Measurements from ENCODE around the gene RNU1-2.
"Not testable (repeated sequence)": the region's sequence is repeated elsewhere in the genome, so short reads cannot be mapped to it uniquely, and the experiment has no call there.

RNU1-2 gene

DNA sequence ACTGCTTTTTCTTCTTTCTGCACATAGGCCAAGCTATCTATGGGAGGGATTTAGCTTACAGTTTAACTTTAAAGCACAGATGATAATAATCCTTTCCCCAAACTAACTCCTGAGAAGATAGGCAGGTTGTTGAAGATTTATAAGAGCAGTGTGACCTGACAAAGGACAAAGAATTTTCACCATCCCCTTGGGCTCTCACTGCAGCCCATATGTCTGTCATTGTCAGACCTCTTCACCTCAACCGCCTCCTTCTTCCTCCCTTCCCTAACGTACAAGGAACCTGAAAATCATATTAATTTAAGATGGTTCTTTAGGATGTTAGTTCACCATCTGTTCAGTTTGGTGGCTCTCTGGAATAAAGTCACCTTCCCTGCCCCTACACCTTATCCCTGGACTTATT lies 5.0 kb downstream of the RNU1-2 start:
- Mint-ChIP-seq H3K4me3 (no peak overlapping the region), H3K27me3 (no peaks in the 10 kb centered on the region), H3K9me3 (no peaks in the 10 kb centered on the region), H3K36me3 (no peaks in the 10 kb centered on the region), H3K27ac (peak overlapping the region; percentile 15), H3K4me1 (peaks cover 57% of the 10 kb centered on the region)

DNA sequence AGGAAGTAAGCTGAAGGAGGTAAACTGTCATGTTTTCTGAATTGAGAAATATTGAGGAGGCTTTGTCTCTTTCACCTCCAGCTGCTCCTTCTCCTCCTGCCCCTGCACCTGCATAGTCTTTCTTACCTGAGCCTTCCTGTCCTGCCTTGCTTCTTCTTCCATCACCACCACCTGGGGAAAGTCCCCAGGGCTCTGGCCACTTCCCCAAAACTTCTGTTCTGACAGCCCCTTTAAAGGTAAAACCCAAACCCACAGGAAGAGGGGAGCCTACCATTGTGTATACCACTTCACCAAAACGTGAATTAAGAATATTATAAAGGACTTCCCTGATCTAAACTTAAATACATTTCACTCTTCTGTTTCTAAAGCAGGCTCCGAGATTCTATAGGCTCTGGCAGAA lies 5.6 kb downstream of the RNU1-2 start:
- Mint-ChIP-seq H3K27ac (peak overlapping the region; percentile 93), H3K4me3 (peak overlapping the region; percentile 9), H3K4me1 (peaks cover 57% of the 10 kb centered on the region)
- H3K36me3 Mint-ChIP-seq, H3K27me3 Mint-ChIP-seq, H3K9me3 Mint-ChIP-seq: not testable (repeated sequence)

DNA sequence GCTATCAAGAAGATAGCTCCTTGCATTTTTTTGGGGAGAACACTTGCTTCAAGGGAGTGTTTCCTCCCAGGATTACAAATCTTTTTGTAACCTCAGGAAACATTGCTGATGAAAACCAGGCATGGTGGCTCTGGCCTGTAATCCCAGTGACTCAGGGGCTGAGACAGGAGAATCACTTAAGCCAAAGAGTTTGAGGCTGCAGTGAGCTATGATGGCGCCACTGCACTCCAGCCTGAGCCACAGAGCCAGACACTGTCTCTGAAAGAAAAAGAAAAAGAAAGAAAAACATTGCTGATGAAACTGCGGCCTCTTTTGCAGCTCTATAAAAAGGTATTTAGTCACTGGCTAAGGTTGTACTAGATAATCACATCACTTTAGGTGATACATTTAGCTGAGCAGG lies 7.3 kb downstream of the RNU1-2 start:
- no peaks in the 10 kb centered on the region for H3K27me3 Mint-ChIP-seq
- peaks cover 48% of the 10 kb centered on the region for H3K4me1 Mint-ChIP-seq
- no peak overlapping the region for H3K4me3 Mint-ChIP-seq
- no peak overlapping the region for H3K27ac Mint-ChIP-seq
- H3K9me3 Mint-ChIP-seq = no peaks in the 10 kb centered on the region
- H3K36me3 Mint-ChIP-seq = peaks cover 2% of the 10 kb centered on the region

DNA sequence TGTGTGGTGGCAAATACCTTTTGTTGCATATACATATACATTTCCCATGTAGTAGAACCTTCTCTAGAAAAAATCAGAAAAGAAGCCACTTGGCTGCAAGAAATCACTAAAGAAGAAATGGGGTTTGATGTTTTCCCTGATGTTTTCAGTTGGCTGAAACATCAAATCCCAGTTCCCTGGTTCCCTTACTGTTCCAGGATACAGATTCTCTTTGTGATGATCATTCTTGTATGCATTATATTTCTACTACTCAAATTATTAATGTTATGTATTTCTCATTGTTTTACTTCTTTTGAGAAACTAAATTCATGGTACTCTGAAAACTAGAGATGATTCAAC lies 7.6 kb downstream of the RNU1-2 start:
- no peak overlapping the region for H3K27ac Mint-ChIP-seq
- no peaks in the 10 kb centered on the region for H3K9me3 Mint-ChIP-seq
- H3K4me3 Mint-ChIP-seq = no peak overlapping the region
- no peaks in the 10 kb centered on the region for H3K27me3 Mint-ChIP-seq
- peaks cover 45% of the 10 kb centered on the region for H3K4me1 Mint-ChIP-seq
- peaks cover 2% of the 10 kb centered on the region for H3K36me3 Mint-ChIP-seq

DNA sequence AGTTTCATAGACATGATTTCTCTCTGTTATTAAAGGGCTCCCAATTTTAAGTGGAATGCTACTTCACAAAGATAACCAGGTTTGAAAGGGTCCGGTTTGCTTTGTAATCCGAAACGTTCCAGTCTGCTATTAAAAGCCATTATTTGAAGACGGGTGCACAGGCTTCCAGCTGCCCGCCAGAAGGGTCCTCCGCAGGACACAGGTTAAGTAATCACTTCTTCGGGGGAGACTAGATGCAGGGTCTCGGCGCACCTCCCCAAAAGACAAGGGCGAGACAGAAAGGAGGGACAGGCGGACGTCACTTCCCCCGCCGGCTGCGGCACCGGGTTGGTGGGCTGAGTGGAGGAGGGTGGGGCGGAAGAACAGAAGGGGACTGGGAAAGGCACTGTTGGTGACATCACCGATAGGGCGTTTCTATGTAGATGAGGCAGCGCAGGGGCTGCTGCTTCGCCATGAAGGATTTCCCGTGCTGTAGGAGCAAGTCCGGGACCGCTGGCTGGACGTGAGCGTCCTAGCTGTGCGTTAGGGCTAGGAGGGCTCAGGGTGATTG lies 8.9 kb downstream of the RNU1-2 start:
- Mint-ChIP-seq H3K4me1 (peaks cover 41% of the 10 kb centered on the region), H3K36me3 (peaks cover 2% of the 10 kb centered on the region), H3K9me3 (no peaks in the 10 kb centered on the region), H3K27me3 (no peaks in the 10 kb centered on the region), H3K4me3 (no peak overlapping the region), H3K27ac (no peak overlapping the region)

DNA sequence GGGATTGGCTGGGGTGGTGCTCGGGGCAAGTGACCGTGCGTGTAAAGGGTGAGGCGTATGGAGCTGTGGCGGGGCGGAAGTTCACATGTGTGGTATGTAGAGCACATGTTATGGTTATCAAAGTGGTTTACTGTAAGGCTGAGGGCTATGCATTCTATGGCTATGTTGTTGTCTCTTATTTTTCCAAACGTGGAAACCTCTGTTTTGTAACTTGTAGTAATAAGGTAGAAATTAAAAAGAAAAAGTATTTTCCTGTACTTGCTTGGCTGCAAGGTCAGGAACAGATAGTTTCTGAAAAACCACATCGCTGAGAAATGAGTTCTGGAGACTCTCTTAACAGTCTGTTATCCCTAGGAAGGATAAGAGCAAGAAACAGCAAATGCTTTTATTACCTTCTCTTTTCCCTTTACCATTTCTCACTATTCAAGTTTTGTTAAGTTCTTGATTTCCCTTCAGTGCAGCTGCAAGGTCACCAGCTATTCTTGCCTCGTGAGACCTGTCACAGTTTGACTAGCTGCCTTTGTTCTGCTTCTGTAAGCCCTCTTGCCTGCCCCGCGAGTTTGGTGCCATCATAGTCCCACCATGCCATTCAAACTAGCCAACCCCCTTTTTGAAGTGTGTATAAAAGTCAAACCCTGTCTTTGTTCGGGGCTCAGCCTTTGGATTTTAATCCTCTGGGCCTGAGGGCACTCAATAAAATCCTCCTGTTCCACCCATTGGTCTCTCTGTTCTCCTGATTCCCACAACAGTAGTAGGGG lies 9.5 kb downstream of the RNU1-2 start:
- Mint-ChIP-seq H3K27me3 (no peaks in the 10 kb centered on the region), H3K9me3 (no peaks in the 10 kb centered on the region), H3K4me1 (peaks cover 45% of the 10 kb centered on the region), H3K36me3 (peaks cover 2% of the 10 kb centered on the region), H3K4me3 (no peak overlapping the region), H3K27ac (no peak overlapping the region)

DNA sequence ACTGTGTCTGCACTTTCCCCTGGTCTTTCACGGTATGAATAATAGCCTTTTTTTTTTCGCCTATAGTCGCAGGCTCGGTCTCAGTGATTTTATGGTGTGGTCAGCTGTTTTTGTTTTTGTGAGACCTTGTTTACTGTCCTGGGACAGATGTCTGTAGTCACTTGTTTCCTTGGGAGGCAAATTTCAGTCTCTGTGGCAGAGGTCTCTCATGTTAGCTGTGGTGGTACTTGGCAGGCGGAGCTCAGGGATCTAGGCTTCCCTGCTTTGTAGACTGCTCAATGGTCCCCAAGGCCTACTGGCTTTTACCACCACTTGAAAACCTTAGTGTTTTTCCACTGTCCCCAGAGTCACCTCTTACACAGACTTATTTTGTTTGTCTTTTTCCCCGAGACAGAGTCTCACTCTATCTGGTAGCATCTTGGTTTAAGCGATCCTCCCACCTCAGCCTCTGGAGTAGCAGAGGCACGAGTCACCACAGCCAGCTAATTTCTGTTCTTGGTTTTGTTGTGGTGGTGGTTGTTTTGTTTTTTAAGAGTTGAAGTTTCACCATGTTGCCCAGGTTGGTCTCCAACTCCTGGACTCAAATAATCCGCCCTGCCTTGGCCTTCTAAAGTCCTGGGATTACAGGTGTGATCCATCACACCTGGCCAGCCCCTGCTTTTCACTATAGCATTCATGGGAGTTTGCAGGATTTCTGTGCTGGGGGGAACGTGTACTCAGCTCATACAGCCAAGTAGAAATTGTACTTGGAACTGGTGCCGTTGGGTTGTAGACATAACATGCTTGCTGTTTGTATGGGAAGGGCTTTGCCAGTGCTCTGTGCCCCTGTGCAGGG lies 10.3 kb downstream of the RNU1-2 start:
- Mint-ChIP-seq H3K27me3 (no peaks in the 10 kb centered on the region), H3K36me3 (peaks cover 2% of the 10 kb centered on the region), H3K4me1 (peaks cover 38% of the 10 kb centered on the region), H3K27ac (no peak overlapping the region), H3K9me3 (no peaks in the 10 kb centered on the region), H3K4me3 (peak overlapping the region; percentile 43)

DNA sequence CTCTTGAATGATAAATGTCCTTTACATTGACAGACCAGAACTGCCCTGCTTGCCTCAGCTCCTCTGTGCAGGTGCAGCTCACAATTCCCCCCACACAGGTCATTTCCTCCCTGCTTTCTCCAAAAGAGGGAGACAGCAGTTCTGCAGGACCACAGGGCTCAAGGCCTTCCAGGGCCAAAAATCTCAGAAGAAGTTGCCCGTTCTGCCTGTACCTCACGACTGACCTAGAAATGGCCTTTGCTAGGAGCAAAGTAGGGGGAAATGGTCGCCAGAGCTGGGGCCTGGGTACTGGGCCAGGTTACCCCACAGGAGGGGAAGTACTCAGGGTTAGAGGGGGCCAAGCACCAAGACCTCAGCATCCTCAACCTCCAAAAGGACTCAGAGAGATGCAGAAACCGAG lies 11.1 kb downstream of the RNU1-2 start:
- Mint-ChIP-seq H3K9me3 (no peaks in the 10 kb centered on the region), H3K4me3 (no peak overlapping the region), H3K36me3 (peaks cover 2% of the 10 kb centered on the region), H3K27ac (peak overlapping the region; percentile 53), H3K27me3 (no peaks in the 10 kb centered on the region), H3K4me1 (peaks cover 35% of the 10 kb centered on the region)

DNA sequence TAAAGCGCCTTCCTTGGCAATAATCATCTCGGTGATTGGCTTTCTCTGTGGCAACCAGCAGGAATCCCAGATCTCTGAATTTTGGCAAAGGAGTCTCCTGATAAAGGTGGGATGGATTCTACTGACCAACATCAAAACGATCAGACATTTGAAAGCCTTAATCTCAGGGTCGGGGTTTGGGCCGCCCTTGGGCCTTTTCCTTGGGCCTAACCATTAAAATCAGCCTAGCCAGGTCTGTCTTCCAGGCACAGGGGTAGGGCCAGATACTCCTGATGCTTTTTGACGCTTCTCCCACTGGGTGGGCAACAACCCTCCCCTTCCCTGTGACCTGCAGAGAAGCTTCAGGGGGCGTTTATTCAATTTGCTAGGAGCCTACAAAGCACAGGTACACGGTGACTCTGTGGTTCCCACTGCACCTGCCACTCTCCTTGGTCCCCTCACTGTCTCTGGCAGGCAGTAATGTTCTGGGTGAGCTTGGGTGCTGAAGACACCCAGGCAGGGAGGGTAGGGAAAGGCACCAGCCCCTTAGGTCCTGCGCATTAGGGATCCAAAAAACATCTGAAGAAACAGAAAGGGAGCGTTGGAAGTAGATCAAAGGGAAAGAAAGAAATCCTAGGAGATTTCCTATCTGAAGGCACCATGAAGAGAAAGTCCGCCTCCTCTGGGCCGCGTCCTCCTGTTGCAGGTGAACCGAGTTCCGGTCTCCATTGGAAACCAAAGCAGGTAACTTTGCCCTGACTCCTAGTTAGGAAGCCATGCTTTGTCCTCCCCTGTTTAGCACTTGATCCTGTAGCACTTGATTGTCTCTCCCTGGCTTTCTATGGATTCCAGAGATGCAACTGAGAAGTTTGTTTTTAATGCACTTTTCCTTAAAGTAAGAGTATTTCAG lies 12.3 kb downstream of the RNU1-2 start:
- Mint-ChIP-seq H3K9me3 (no peaks in the 10 kb centered on the region), H3K27ac (peak overlapping the region; percentile 81)

DNA sequence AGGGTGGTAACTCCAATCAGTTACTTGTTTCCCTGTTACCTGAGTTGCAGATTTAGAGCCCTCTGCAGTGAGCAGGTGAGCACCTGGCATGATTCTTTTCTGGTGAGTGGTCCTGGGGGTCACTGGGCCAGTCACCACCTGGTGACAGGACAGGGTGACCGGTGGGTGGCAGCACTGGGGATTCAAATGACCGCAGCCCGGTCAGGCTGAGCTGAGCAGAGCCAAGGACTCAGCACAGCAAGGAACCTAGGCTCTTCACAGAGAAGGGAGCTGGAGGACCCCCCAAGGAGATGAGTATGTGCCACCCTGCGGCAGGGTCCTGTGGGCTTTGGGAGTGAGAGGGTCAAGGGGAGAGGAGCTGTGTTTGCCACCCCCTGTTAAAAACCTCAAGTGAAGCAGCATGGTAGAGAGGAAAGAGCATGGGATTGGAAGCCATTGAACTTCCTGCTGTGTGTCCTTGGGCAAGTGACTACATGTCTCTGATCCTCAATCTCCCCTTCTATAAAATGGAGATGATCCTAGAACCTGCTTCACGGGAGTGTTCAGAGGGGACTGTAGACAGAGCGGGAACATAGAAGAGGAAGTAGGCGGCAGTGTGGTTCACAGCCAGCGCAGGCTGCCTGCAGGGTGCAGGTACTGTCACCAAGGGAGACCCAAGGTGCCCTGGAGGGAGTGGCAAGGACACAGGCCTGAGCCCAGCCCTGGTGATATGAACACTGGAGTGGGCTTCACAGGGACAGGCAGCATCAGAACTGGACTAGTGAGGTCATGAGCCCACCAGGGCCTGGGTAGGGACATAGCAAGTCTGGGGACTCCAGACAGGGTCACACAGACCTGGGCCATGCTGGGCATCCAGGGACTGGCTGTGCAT lies 16.3 kb downstream of the RNU1-2 start:
- H3K9me3 Mint-ChIP-seq, H3K27ac Mint-ChIP-seq, H3K36me3 Mint-ChIP-seq, H3K27me3 Mint-ChIP-seq: not testable (repeated sequence)
- peak overlapping the region; percentile 52 for H3K4me3 Mint-ChIP-seq
- peaks cover 53% of the 10 kb centered on the region for H3K4me1 Mint-ChIP-seq

More for the DNA sequence above, 12.3 kb downstream of the RNU1-2 start:
- Mint-ChIP-seq H3K4me3 (peak overlapping the region; percentile 27), H3K36me3 (peaks cover 2% of the 10 kb centered on the region), H3K27me3 (no peaks in the 10 kb centered on the region), H3K4me1 (peaks cover 34% of the 10 kb centered on the region)

DNA sequence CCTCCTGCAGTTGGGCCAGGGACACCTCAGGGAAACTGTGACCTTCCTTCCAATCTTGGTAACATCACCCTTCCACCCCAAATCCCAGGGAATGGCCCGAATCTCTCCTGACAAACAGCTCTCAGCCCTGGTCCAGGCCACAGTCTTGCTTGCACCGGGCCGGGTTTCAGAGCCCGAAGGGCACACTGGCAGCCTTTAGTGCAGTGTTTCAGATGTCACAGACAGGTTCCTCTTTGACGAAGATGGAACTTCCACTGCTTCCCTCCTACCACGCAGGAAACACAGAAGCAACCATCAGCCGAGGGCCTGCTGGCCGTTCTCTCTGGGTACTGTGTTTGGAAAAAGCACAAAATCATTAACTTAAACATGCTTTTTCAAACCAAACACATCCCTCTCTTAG lies 17.0 kb downstream of the RNU1-2 start:
- H3K9me3 Mint-ChIP-seq, H3K27ac Mint-ChIP-seq, H3K27me3 Mint-ChIP-seq, H3K36me3 Mint-ChIP-seq: not testable (repeated sequence)
- H3K4me1 Mint-ChIP-seq = peaks cover 47% of the 10 kb centered on the region
- peak overlapping the region; percentile 85 for H3K4me3 Mint-ChIP-seq

DNA sequence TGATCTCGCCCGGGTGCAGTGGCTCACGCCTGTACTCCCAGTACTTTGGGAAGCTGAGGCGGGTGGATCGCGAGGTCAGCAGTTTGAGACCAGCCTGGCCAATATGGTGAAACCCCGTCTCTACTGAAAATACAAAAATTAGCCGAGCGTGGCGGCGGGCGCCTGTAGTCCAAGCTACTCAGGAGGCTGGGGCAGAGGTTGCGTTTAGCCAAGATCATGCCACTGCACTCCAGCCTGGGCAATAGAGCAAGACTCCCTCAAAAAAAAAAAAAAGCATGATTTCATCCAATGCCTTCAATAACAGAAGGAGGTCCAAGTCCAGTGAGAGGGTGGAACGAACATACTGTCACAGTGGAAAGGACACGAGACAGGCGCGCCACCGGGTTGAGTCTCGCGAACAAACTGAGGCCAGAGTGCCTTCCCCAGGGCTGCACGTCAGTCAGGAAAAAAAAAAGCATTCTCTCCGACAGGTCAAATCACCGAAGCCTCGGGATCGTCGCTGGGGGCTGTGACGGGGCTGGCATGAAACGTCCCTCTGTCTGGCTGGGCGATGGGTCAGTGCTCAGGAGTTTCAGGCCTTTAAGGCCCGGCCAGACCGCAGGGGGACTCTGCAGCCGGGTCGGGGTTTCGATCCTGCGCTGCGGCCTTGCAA lies 17.5 kb downstream of the RNU1-2 start:
- Mint-ChIP-seq H3K36me3 (no peaks in the 10 kb centered on the region), H3K9me3 (no peaks in the 10 kb centered on the region), H3K27ac (peak overlapping the region; percentile 30), H3K4me1 (peaks cover 46% of the 10 kb centered on the region), H3K27me3 (no peaks in the 10 kb centered on the region), H3K4me3 (peak overlapping the region; percentile 85)

DNA sequence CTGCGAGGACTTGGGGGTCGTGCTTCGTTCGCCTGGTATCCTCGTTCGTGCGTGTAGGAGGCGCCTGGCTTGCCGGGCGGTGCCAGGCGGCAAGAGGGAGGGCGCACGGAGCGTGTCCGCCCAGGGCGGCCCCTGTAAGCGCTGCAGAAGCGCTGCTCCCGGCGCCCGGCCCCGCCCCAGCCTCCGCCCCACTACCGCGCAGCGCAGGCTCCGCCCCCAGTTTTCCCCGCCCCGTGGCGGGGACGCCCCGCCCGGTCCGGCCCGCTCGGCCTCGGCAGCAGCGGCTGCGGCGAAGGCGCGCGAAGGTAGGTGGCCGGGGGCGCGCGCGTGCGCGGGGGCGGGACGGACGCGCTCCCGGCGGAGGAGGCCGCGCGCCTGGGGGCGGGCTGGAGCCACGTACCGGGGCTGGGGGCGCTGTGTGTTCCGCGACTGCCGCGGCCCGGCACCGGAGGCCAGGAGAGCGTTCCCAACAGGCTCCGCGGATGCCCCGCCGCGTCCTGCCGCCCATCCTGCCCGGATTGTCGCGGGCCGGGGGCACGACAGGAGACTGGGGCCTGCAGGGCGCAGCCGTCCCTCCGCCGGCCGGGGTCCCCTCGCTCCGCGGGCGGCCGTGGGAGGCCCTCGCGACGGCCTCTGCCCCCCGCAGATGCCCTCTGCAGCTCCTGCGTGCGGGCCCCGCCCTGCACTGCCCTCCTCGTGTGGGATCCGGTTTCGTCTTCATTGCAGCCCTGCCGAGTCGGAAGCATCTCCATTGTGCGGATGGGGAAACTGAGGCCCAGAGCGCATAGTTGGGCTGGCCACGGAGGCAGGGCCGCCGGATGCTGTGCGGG lies 18.3 kb downstream of the RNU1-2 start:
- Mint-ChIP-seq H3K4me1 (peaks cover 48% of the 10 kb centered on the region), H3K4me3 (peak overlapping the region; percentile 92)

More for the DNA sequence above, 18.3 kb downstream of the RNU1-2 start:
- Mint-ChIP-seq H3K27me3 (no peaks in the 10 kb centered on the region), H3K36me3 (no peaks in the 10 kb centered on the region), H3K9me3 (no peaks in the 10 kb centered on the region), H3K27ac (peak overlapping the region; percentile 73)
